ENCODE data around the gene NSMCE1.
"Not testable (repeated sequence)": the region's sequence is repeated elsewhere in the genome, so short reads cannot be mapped to it uniquely, and the experiment has no call there.

Gene NSMCE1

GRCh38 chr16:27251541-27252205, 16.9 kb downstream of the NSMCE1 start:
- Mint-ChIP-seq H3K27ac (peak overlapping the region; percentile 19), H3K4me1 (ENCODE audit: low read depth) (peaks cover 69% of the 10 kb centered on the region), H3K9me3 (peaks cover 11% of the 10 kb centered on the region), H3K4me3 (no peak overlapping the region), H3K36me3 (ENCODE audit: low read depth) (peaks cover 71% of the 10 kb centered on the region), H3K27me3 (ENCODE audit: low read depth) (no peaks in the 10 kb centered on the region)
- DNase-seq (ENCODE audit: low spot score) = no peak

DNA sequence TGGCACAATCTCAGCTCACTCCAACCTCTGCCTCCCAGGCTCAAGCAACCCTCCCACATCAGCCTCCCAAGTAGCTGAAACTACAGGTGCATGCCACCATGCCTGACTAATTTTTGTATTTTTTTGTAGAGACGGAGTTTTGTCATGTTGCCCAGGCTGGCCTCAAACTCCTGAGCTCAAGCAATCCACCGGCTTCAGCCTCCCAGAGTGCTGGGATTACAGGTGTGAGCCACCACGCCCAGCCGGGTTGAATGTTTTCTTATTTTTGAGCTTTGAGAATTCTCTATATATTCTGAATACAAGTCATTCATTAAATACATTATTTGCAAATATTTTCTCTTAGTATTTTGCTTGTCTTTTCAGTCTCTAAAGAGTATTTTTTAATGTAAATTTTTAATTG, 19.7 kb downstream of the NSMCE1 start:
- H3K4me3 Mint-ChIP-seq; H3K27me3 Mint-ChIP-seq (ENCODE audit: low read depth); DNase-seq (ENCODE audit: low spot score): not testable (repeated sequence)
- peak overlapping the region; percentile 80 for H3K27ac Mint-ChIP-seq
- H3K36me3 Mint-ChIP-seq (ENCODE audit: low read depth) = peaks cover 68% of the 10 kb centered on the region
- H3K9me3 Mint-ChIP-seq = peaks cover 11% of the 10 kb centered on the region
- H3K4me1 Mint-ChIP-seq (ENCODE audit: low read depth) = peaks cover 76% of the 10 kb centered on the region

- no peaks in the 10 kb centered on the region for H3K27me3 Mint-ChIP-seq (ENCODE audit: low read depth)
- peaks cover 11% of the 10 kb centered on the region for H3K9me3 Mint-ChIP-seq
- H3K36me3 Mint-ChIP-seq (ENCODE audit: low read depth) = peaks cover 62% of the 10 kb centered on the region
- H3K4me3 Mint-ChIP-seq = no peak overlapping the region
- no peak for DNase-seq (ENCODE audit: low spot score)
- peak overlapping the region; percentile 16 for H3K27ac Mint-ChIP-seq
- H3K4me1 Mint-ChIP-seq (ENCODE audit: low read depth) = peaks cover 75% of the 10 kb centered on the region
Measured at GRCh38 chr16:27248036-27248435, 20.5 kb downstream of the NSMCE1 start.

GRCh38 chr16:27247076-27247475, 21.5 kb downstream of the NSMCE1 start:
- H3K4me1 Mint-ChIP-seq (ENCODE audit: low read depth) = peaks cover 79% of the 10 kb centered on the region
- peak overlapping the region; percentile 94 for H3K27ac Mint-ChIP-seq
- H3K9me3 Mint-ChIP-seq = peaks cover 11% of the 10 kb centered on the region
- H3K36me3 Mint-ChIP-seq (ENCODE audit: low read depth) = peaks cover 58% of the 10 kb centered on the region
- DNase-seq (ENCODE audit: low spot score); H3K27me3 Mint-ChIP-seq (ENCODE audit: low read depth): not testable (repeated sequence)
- peak overlapping the region; percentile 74 for H3K4me3 Mint-ChIP-seq

GRCh38 chr16:27246439-27246838, 22.1 kb downstream of the NSMCE1 start:
- DNase-seq (ENCODE audit: low spot score) = no peak
- Mint-ChIP-seq H3K4me1 (ENCODE audit: low read depth) (peaks cover 78% of the 10 kb centered on the region), H3K4me3 (peak overlapping the region; percentile 74), H3K27me3 (ENCODE audit: low read depth) (no peaks in the 10 kb centered on the region), H3K27ac (peak overlapping the region; percentile 94), H3K36me3 (ENCODE audit: low read depth) (peaks cover 56% of the 10 kb centered on the region), H3K9me3 (peaks cover 11% of the 10 kb centered on the region)

DNA sequence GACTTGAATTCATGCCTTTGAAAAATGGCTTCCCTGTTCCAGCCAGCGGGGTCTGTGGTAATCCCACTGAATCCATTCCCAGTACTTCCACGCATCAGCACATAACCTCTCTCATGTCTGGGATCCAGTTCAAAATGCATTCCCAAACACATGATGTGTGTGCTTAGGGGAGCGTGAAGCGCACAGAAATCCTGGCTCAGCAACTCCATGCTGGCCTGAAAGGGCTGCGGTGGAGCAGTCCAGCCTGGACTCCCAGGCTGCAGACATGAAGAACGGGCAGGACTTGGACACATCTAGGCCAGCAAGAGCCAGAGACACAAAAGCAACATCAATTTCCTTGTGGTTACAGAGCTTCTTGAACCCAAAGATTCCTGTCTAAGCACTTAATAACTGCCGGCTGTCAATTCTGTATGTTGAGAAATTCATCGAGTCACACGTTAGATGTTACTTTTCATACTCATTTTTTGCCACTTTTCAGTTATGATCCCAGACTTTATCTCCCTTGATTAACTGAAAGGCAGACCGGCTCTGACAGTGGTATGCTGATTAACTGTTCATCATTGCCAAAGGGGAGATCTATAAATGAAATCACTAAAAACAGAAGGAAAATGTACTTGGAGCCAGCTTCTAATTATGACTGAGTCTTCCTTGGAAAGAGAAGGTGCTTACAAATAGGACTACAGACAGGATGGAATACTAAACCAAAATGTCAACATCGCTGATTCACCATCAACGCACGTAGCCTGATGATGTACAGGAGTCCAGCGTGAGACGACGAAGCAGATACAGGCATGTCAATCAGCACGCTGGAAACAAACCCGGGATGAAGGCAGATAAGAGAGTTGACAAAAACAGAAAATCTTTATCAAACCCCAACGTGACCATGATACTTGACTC, 23.0 kb downstream of the NSMCE1 start:
- Mint-ChIP-seq H3K9me3 (peaks cover 11% of the 10 kb centered on the region), H3K27me3 (ENCODE audit: low read depth) (no peaks in the 10 kb centered on the region), H3K4me1 (ENCODE audit: low read depth) (peaks cover 78% of the 10 kb centered on the region), H3K27ac (peak overlapping the region; percentile 94), H3K36me3 (ENCODE audit: low read depth) (peaks cover 55% of the 10 kb centered on the region), H3K4me3 (peak overlapping the region; percentile 74)
- peak; percentile 87 for DNase-seq (ENCODE audit: low spot score)

- H3K4me3 Mint-ChIP-seq = peak overlapping the region; percentile 74
- H3K27me3 Mint-ChIP-seq (ENCODE audit: low read depth) = no peaks in the 10 kb centered on the region
- H3K9me3 Mint-ChIP-seq = peaks cover 8% of the 10 kb centered on the region
- H3K27ac Mint-ChIP-seq = peak overlapping the region; percentile 94
- DNase-seq (ENCODE audit: low spot score) = no peak
- peaks cover 52% of the 10 kb centered on the region for H3K36me3 Mint-ChIP-seq (ENCODE audit: low read depth)
- H3K4me1 Mint-ChIP-seq (ENCODE audit: low read depth) = peaks cover 76% of the 10 kb centered on the region
Measured at GRCh38 chr16:27244363-27244755, 24.2 kb downstream of the NSMCE1 start.

GRCh38 chr16:27243725-27244362, 24.7 kb downstream of the NSMCE1 start:
- Mint-ChIP-seq H3K4me3 (peak overlapping the region; percentile 74), H3K9me3 (peaks cover 7% of the 10 kb centered on the region), H3K27ac (peak overlapping the region; percentile 94), H3K4me1 (ENCODE audit: low read depth) (peaks cover 80% of the 10 kb centered on the region), H3K27me3 (ENCODE audit: low read depth) (no peaks in the 10 kb centered on the region), H3K36me3 (ENCODE audit: low read depth) (peaks cover 54% of the 10 kb centered on the region)
- no peak for DNase-seq (ENCODE audit: low spot score)

GRCh38 chr16:27242868-27243590, 25.5 kb downstream of the NSMCE1 start:
- peaks cover 85% of the 10 kb centered on the region for H3K4me1 Mint-ChIP-seq (ENCODE audit: low read depth)
- H3K9me3 Mint-ChIP-seq = peaks cover 3% of the 10 kb centered on the region
- peak overlapping the region; percentile 94 for H3K27ac Mint-ChIP-seq
- peak overlapping the region; percentile 74 for H3K4me3 Mint-ChIP-seq
- peaks cover 51% of the 10 kb centered on the region for H3K36me3 Mint-ChIP-seq (ENCODE audit: low read depth)
- DNase-seq (ENCODE audit: low spot score) = no peak
- no peaks in the 10 kb centered on the region for H3K27me3 Mint-ChIP-seq (ENCODE audit: low read depth)

DNA sequence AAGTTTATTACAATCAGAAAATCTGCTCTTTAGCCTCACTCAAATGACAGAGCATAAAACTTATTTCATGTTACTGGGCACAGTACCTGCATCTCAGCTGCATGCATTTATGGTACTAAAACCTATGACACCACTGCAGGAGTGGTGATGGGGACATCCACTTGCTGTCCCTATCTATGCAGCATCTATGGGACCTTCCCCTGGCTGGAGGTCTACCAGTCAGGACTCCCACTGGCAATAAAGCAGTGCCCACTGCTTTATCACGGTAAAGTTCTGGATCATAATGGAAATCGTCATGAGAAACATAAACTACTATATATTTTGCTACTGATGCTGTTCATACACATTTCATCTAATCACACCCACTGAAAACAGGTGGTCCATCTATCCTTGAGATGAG, 26.2 kb downstream of the NSMCE1 start:
- peaks cover 45% of the 10 kb centered on the region for H3K36me3 Mint-ChIP-seq (ENCODE audit: low read depth)
- H3K27me3 Mint-ChIP-seq (ENCODE audit: low read depth) = no peaks in the 10 kb centered on the region
- H3K9me3 Mint-ChIP-seq = no peaks in the 10 kb centered on the region
- no peak for DNase-seq (ENCODE audit: low spot score)
- H3K4me1 Mint-ChIP-seq (ENCODE audit: low read depth) = peaks cover 88% of the 10 kb centered on the region
- H3K4me3 Mint-ChIP-seq = peak overlapping the region; percentile 74
- peak overlapping the region; percentile 94 for H3K27ac Mint-ChIP-seq

DNA sequence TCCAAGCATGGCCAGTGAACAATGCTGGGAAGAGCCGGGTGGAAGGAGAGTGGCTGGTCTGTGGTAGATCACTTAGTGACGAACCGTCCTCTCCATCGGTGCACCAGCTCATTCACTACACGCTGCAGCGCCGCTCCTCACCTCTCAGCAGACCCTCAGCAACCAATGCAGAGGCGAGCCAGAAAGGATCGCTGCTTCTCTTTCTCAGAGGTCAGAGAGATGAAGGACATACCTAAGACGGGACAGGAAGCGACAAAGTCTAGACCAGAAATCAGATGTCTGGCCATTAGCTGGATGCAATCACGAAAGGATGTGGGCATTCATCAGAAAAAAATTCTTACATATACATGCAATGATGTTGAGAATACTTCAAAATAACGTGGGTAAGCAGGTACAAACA, 26.9 kb downstream of the NSMCE1 start:
- no peak for DNase-seq (ENCODE audit: low spot score)
- Mint-ChIP-seq H3K27me3 (ENCODE audit: low read depth) (no peaks in the 10 kb centered on the region), H3K9me3 (no peaks in the 10 kb centered on the region), H3K4me1 (ENCODE audit: low read depth) (peaks cover 88% of the 10 kb centered on the region), H3K27ac (peak overlapping the region; percentile 74), H3K4me3 (peak overlapping the region; percentile 34), H3K36me3 (ENCODE audit: low read depth) (peaks cover 41% of the 10 kb centered on the region)

DNA sequence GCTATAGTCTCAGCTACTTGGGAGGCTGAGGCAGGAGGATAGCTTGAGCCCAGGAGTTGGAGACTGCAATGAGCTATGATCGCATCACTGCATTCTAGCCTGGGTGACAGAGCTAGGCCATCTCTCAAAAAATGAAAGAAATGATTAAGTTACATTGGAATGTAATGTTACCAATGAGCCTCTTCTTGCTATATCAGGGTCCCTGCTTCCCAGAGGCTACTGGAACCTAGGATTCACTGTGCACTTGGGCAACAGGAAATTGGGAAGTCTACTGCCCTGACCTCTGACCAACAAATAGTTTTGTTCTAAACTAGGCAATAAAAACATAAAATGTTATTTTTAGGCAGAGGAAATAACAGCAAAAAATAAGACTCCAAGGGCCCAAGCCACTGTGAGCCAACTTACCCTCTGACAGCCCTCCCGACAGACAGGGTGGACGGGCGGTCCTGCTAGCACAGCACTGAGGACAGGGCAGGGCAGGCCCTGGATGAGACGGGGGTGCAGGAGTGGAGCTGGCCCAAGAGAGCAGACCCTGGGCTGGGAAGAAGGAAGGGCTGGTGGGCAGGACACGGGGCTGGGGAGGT, 27.5 kb downstream of the NSMCE1 start:
- no peak for DNase-seq (ENCODE audit: low spot score)
- Mint-ChIP-seq H3K9me3 (no peaks in the 10 kb centered on the region), H3K4me3 (no peak overlapping the region), H3K4me1 (ENCODE audit: low read depth) (peaks cover 83% of the 10 kb centered on the region), H3K27ac (peak overlapping the region; percentile 74), H3K36me3 (ENCODE audit: low read depth) (peaks cover 39% of the 10 kb centered on the region), H3K27me3 (ENCODE audit: low read depth) (no peaks in the 10 kb centered on the region)

DNA sequence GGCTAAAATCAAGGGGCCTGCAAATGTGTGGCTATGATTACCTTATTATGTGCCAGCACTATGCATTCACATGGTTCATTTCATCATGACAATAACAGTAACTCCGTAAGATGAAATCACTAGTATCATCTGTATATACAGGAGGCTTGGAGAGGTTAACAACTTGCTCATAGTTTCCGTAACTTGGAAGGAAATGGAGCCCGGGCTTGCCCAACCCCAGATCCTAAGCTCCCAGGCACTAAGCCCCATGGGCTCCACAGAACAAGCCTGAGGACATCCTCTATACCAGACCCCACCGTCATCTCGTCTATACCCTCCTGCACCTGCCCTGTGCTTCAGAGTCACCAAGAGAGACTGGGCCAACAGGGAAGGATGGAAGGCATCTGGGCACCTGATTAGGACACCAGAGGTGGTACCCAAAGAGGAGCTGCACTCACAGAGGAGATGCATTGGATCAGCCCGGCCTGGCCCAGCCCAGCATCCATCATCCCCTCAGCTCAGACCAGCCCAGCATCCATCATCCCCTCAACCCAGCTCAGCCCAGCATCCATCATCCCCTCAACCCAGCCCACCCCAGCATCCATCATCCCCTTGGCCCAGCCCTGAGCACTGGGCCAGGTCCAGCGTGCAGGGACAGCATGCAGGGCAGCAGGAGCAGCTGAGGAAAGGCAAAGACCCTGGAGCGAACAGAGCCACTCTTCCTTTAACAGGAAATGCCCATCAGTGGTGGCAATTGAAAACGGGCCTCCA, 28.5 kb downstream of the NSMCE1 start:
- Mint-ChIP-seq H3K4me1 (ENCODE audit: low read depth) (peaks cover 80% of the 10 kb centered on the region), H3K4me3 (no peak overlapping the region), H3K9me3 (no peaks in the 10 kb centered on the region), H3K36me3 (ENCODE audit: low read depth) (peaks cover 33% of the 10 kb centered on the region), H3K27ac (peak overlapping the region; percentile 99), H3K27me3 (ENCODE audit: low read depth) (no peaks in the 10 kb centered on the region)
- DNase-seq (ENCODE audit: low spot score) = no peak

Data from T-helper 2 cell treated with Interferon-gamma antibody and Interleukin-4, amounts not matched to agents 5 μg/mL and 100 μg/mL, for 36 hours (primary cell).